HS-5 (cell line): Measurements from ENCODE around the gene FSD1L.
A peak's percentile ranks its signal among the peaks of the same experiment; 100 is the strongest.
"Not testable (repeated sequence)": the region's sequence is repeated elsewhere in the genome, so short reads cannot be mapped to it uniquely, and the experiment has no call there.

ENCODE experiments used
- DNase-seq: peaks from one replicate; pipeline ENCODE4 v3.0.0-alpha.2; 2012; ENCODE audit warnings: low read depth

The FSD1L gene

GRCh38 chr9:105557804-105558610, 110.2 kb downstream of the FSD1L start, which contains the start of gene FKTN:
Gene FKTN, plus strand, starts transcription at chr9:105558131. Its CDS starts 16,902 bp downstream, at chr9:105575033.
- DNase-seq, result peak; percentile 44

DNA sequence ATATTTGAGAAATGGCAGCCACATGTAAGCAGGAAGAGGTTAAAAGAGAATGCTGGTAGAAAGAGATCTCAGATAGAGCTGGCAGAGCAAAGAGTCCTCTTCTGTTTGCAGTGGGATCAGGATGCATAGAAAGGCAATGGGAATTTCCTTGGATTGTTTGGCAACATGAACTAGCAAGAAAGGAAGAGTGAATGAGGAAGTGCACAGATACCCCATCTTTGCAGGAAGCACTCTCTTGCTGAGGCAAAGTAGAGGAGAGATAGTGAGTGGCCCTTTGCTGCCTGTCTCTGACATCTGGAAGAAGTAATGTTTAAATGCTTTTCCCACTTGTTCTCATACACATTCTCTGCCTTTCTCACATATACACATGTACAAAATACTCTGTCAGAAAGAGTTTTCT, 124.6 kb downstream of the FSD1L start:
- no peak for DNase-seq

GRCh38 chr9:105579952-105580351, 132.1 kb downstream of the FSD1L start:
- DNase-seq, result not testable (repeated sequence)

- not testable (repeated sequence) for DNase-seq
These were observed 133.7 kb downstream of the FSD1L start for GRCh38 chr9:105581550-105581949.

DNA sequence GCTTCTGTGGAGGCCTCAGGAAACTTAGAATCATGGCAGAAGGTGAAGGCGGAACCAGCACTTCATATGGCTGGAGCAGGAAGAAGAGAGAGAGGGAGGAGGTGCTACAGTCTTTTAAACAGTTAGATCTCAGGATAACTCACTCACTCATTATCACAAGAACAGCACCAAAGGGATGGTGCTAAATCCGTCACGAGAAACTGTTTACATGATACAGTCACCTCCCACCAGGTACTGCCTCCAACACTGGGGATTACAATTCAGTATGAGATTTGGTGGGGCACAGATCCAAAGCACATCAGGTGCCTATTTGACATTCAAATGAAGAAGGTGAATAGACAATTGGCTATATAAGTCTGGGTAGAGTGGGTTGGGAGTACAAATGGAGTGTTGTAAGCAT, 145.3 kb downstream of the FSD1L start:
- no peak for DNase-seq
